ENCODE results near the gene THEM5.

Gene THEM5

GRCh38 chr1:151816548-151817352 lies 36.8 kb downstream of the THEM5 start:
- DNase-seq: no peak

GRCh38 chr1:151815716-151816327 lies 37.7 kb downstream of the THEM5 start:
- no peak for DNase-seq

GRCh38 chr1:151814971-151815545 lies 38.5 kb downstream of the THEM5 start:
- no peak for DNase-seq

- no peak for DNase-seq
Measured at GRCh38 chr1:151814426-151814825, 39.1 kb downstream of the THEM5 start.

GRCh38 chr1:151813271-151813977 lies 40.1 kb downstream of the THEM5 start:
- no peak for DNase-seq

- no peak for DNase-seq
Measured at GRCh38 chr1:151811181-151811580, 42.3 kb downstream of the THEM5 start.

DNA sequence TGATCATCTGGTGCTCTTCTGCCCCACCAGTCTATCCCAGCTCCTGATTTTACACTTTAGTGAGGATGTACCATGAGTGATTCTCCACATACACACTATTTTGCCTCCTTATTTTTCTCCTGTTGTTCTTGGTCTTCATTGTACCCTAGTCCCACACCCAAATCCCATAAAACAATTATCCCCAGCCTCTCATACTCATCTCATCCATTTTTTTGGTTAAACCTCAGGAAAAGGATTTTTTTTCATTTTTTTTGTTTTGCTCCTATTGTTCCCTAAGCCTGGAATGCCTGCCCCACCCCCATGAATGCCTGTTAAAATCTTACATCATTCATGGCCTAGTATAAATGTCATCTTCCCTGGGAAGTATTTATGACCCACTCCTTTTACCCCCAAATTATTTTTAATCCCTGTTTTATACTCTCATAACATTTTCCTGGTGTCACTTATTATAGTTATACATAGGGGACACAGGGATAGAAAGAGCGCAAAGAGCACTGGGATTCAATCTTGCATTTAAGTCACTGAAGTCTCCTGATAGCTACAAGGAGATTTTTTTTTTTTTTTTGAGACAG lies 43.4 kb downstream of the THEM5 start:
- DNase-seq: no peak

- DNase-seq: no peak
Measured at GRCh38 chr1:151809290-151809984, 44.1 kb downstream of the THEM5 start.

DNA sequence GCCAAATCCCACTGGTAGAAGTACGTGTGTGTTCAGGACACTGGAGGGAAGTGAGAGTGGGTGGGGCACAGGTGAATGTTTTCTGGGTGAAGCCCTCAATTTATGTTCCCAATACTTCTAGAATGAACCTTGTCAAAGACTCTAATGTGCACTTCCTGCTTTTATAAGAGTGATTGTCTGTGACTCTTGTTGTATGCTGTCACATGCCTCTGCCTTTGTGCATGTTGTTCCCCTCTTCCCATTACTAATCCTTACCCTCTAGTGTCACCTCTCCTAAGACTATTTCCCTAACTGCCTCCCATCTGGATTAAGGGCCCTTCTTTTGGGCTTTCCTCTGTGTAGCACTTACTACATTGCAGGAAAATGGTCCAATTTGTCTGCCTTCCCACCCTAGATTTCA lies 45.7 kb downstream of the THEM5 start:
- DNase-seq: no peak

DNA sequence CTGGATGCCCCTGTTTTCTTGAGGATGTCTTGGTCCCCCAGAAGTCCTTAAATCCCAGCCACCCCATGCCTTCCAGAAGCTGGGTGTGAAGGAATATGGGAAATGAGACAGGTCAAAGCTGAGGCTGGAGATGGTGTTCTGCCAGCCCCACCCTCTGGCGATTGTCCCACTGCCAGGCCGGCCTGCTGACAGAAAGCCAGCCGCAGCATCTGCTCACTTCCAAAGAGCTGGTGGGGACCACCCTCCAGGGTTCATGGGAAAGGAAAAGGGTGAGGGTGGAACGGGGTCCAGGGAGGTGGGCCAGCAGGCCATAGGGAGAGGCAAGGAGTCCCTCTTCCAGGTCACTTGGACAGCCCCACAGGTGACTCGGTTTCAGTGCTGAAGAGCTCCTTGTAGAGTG lies 46.4 kb downstream of the THEM5 start:
- no peak for DNase-seq

GRCh38 chr1:151806170-151806569 lies 47.3 kb downstream of the THEM5 start:
- no peak for DNase-seq

GRCh38 chr1:151805066-151805820 lies 48.3 kb downstream of the THEM5 start, which contains the start of gene LINGO4:
Gene LINGO4, minus strand, starts transcription at chr1:151805419. Its CDS starts 2,715 bp downstream, at chr1:151802704.
- DNase-seq: no peak

GRCh38 chr1:151803915-151804314 lies 49.6 kb downstream of the THEM5 start:
- DNase-seq: no peak

- DNase-seq: no peak
Measured at GRCh38 chr1:151803164-151803563, 50.3 kb downstream of the THEM5 start.

GRCh38 chr1:151802372-151802771 lies 51.1 kb downstream of the THEM5 start:
- DNase-seq: no peak

GRCh38 chr1:151801846-151802245 lies 51.7 kb downstream of the THEM5 start:
- DNase-seq: no peak

DNA sequence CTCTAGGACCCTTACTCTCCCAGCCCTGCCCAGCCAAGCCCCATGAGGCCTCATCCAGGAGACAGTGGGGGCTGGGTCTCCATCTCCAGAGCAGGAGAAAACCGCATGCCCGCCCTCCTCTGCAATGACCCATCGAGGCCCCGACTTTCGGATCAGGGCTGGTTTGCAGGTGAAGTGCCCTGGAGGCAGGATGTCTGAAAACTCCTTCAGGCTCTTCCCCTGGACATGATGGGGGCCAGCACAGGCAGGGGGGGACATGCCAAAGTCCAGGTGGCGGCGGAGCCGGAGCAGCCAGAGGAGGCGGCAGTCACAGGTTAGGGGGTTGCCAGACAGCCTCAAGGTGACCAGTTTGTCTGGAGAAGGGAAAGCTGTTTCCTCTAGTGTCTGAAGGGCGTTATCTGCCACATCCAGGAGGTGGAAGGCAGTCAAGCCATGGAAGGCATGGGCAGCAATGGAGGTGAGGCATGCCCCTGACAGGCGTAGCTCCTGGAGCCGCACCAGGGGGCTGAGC lies 52.1 kb downstream of the THEM5 start:
- DNase-seq: no peak

- DNase-seq: no peak
Measured at GRCh38 chr1:151800830-151801229, 52.7 kb downstream of the THEM5 start.

DNA sequence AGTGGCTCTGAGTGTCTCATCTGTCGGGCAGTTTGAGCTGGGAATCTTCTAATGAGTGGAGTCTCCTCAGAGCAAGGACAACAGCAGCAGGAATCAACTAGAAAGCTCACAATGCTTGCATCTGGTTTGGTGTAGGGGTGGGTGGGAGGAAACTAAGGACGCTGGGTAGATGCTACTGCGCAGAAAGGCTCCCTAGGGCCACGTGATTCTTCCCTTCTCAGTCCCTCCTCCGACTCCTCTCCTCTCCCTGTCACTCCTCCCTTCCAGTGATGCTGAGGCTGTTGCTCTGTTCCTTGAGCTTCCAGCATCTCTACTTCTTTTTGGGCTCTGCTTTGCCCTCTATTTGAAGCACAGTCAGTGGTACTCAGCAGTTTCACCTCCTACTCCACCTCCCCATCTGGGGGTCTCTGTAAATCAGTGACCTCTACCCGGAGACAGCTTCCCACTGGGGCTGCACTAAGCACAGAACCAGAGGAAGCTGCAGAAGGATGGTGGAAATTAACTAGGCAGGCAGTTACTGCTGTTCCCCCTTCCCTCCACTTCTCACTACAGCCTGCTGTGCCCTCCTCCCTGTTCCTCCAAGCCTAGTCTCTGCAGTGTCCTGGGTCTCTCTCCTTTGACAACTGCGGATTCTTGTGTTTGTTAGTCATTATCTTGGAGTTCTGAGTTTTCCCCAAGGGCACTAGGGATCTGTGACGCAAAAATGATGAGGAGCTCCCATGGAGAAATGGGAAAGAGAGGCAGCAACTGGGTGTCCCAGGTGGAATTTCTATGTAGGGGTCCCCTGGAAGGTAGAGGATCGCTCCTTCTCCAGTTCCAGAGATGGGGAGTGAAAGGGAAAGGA lies 54.1 kb downstream of the THEM5 start:
- DNase-seq: no peak

- DNase-seq: no peak
Measured at GRCh38 chr1:151798571-151798970, 54.9 kb downstream of the THEM5 start.
